HepG2 (cell line): ENCODE measurements around the gene BTN1A1. TPM values are rescaled to one million over a fixed set of nuclear protein-coding genes. Genes with fewer than 3 reads are reported as not detected.
A peak's percentile ranks its signal among the peaks of the same experiment; 100 is the strongest.

Experiments used
- HES4 ChIP-seq: sonication (generic); formaldehyde crosslinking; IDR thresholded peaks from 2 replicates; pipeline ENCODE4 v1.9.0; 2021; ENCODE audit warnings: mild to moderate bottlenecking, missing genetic modification reagents, borderline replicate concordance
- MAFK ChIP-seq, 2 experiments: IDR thresholded peaks in 1 of 2; conservative IDR thresholded peaks in 1 of 2; 2 replicates each; pipeline ENCODE4 v1.6.1; 2011; ENCODE audit warnings: improper control_type of control experiment in 2 of 2, low read length in 2 of 2
- NFIB ChIP-seq: sonication (generic); formaldehyde crosslinking; IDR thresholded peaks from 2 replicates; pipeline ENCODE4 v1.9.0; 2021; ENCODE audit warnings: missing genetic modification reagents, mild to moderate bottlenecking, borderline replicate concordance
- PHF21A ChIP-seq: sonication (generic); formaldehyde crosslinking; IDR thresholded peaks from 2 replicates; pipeline ENCODE4 v1.5.0; 2020; ENCODE audit warnings: mild to moderate bottlenecking, missing genetic modification reagents
- PPARG ChIP-seq: conservative IDR thresholded peaks from 2 replicates; pipeline ENCODE4 v1.6.1; 2016; ENCODE audit warnings: missing biosample characterization, missing genetic modification reagents
- TAF15 ChIP-seq: fragments of 200-400 bp; formaldehyde crosslinking; IDR thresholded peaks from one replicate; pipeline ENCODE4 v1.6.1; 2018; ENCODE audit warnings: mild to moderate bottlenecking, low read depth, low read length; ENCODE audit not compliant: poor library complexity, severe bottlenecking
- TRIM24 ChIP-seq: sonication (generic); formaldehyde crosslinking; IDR thresholded peaks from 2 replicates; pipeline ENCODE4 v1.8.0; 2022; ENCODE audit warnings: mild to moderate bottlenecking, missing genetic modification reagents
- ZNF101 ChIP-seq: sonication (generic); formaldehyde crosslinking; IDR thresholded peaks from 2 replicates; pipeline ENCODE4 v1.4.0; 2020; ENCODE audit warnings: mild to moderate bottlenecking, low read depth, missing genetic modification reagents, borderline replicate concordance
- ZNF143 ChIP-seq: sonication (generic); formaldehyde crosslinking; IDR thresholded peaks from 2 replicates; pipeline ENCODE4 v1.4.0; 2020; ENCODE audit warnings: missing genetic modification reagents
- ZNF546 ChIP-seq: sonication (generic); formaldehyde crosslinking; conservative IDR thresholded peaks from 2 replicates; pipeline ENCODE4 v1.8.1; 2023; ENCODE audit warnings: mild to moderate bottlenecking, missing genetic modification reagents
- ZNF619 ChIP-seq: sonication (generic); formaldehyde crosslinking; IDR thresholded peaks from 2 replicates; pipeline ENCODE4 v1.4.0; 2020; ENCODE audit warnings: mild to moderate bottlenecking, missing genetic modification reagents
- polyA plus RNA-seq, 8 experiments: library from polyadenylated mRNA; depleted of rRNA in 3 of 8; stranded (reverse) in 7 of 8; unstranded in 1 of 8; fragments of >200 nt; fragmentation: Illumina TruSeq in 4 of 8; extraction: Trizol in 4 of 8; gene quantifications; 2 replicates each; pipeline versions ENCODE4 v1.2.1 to v1.2.3, GENCODE V29; 2011 to 2016; ENCODE audit warnings: low read depth in 4 of 8, missing spikeins in 1 of 8, mixed read lengths in 1 of 8; ENCODE audit not compliant: insufficient read depth in 1 of 8
- total RNA-seq, 5 experiments: library from RNA; depleted of rRNA; stranded (reverse); fragments of >200 nt; fragmentation: Illumina TruSeq; extraction: Trizol; gene quantifications; 2 replicates each; pipeline ENCODE4 v1.2.3, GENCODE V29; 2016; ENCODE audit warnings: low read depth in 1 of 5
- TF ChIP-seq, protein P1 (sequence below): sonication (generic); formaldehyde crosslinking; IDR thresholded peaks from 2 replicates; pipeline ENCODE4 v1.4.0; 2020; ENCODE audit warnings: mild to moderate bottlenecking, missing genetic modification reagents
- TF ChIP-seq, protein P2 (sequence below): IDR thresholded peaks from 2 replicates; pipeline ENCODE4 v1.6.1; 2016; ENCODE audit warnings: low read depth, borderline replicate concordance
- TF ChIP-seq, protein P3 (sequence below): sonication (generic); formaldehyde crosslinking; IDR thresholded peaks from 2 replicates; pipeline ENCODE4 v1.4.0; 2020; ENCODE audit warnings: missing genetic modification reagents, low read depth, mild to moderate bottlenecking, borderline replicate concordance
- TF ChIP-seq, protein P4 (sequence below): sonication (generic); formaldehyde crosslinking; IDR thresholded peaks from 2 replicates; pipeline ENCODE4 v1.4.0; 2020; ENCODE audit warnings: missing genetic modification reagents, mild to moderate bottlenecking, borderline replicate concordance
- TF ChIP-seq, protein P5 (sequence below): sonication (generic); formaldehyde crosslinking; IDR thresholded peaks from 2 replicates; pipeline ENCODE4 v1.9.0; 2021; ENCODE audit warnings: missing genetic modification reagents, borderline replicate concordance

Gene BTN1A1
- total and polyA plus RNA-seq, 2 of the 13 experiments (the other 11 are each of a cell fraction or from before 2014, with no cell fraction given): 0.04 TPM; not detected in 1

DNA sequence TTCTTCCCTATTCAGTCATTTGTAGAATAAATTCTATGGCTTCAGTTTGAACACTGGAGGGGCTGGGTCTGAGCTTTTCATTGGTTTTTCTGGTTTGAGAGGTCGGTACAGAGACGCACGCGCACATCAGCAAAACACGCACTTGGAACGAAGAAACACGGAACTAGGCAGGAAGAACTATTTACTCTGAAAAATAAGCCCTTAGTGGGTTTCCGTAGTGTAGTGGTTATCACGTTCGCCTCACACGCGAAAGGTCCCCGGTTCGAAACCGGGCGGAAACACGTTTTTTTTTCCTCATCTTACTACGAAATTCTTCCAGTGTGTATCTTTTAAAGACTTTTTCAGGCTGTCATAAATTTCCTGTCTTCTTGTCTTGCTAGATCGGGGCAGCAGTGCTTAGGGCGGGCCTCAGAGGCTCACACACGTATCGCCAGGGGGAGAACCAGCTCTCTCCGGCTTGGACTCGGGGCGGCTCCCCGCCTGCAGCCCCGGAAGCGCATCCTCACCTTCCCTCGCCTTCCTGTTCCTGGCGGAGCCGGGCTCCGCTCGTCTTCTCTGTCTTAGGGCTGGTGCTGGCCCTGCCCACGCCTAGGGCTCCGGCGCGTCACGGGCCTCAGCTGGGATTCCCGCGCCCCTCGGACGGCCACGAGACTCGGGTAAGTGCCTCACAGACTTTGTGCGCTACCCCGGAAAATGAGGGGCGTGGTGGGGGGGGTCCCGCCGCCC, 37.9 kb downstream of the BTN1A1 start, which contains the start of gene HMGN4 (continued):
- TF ChIP-seq, protein P1, sequence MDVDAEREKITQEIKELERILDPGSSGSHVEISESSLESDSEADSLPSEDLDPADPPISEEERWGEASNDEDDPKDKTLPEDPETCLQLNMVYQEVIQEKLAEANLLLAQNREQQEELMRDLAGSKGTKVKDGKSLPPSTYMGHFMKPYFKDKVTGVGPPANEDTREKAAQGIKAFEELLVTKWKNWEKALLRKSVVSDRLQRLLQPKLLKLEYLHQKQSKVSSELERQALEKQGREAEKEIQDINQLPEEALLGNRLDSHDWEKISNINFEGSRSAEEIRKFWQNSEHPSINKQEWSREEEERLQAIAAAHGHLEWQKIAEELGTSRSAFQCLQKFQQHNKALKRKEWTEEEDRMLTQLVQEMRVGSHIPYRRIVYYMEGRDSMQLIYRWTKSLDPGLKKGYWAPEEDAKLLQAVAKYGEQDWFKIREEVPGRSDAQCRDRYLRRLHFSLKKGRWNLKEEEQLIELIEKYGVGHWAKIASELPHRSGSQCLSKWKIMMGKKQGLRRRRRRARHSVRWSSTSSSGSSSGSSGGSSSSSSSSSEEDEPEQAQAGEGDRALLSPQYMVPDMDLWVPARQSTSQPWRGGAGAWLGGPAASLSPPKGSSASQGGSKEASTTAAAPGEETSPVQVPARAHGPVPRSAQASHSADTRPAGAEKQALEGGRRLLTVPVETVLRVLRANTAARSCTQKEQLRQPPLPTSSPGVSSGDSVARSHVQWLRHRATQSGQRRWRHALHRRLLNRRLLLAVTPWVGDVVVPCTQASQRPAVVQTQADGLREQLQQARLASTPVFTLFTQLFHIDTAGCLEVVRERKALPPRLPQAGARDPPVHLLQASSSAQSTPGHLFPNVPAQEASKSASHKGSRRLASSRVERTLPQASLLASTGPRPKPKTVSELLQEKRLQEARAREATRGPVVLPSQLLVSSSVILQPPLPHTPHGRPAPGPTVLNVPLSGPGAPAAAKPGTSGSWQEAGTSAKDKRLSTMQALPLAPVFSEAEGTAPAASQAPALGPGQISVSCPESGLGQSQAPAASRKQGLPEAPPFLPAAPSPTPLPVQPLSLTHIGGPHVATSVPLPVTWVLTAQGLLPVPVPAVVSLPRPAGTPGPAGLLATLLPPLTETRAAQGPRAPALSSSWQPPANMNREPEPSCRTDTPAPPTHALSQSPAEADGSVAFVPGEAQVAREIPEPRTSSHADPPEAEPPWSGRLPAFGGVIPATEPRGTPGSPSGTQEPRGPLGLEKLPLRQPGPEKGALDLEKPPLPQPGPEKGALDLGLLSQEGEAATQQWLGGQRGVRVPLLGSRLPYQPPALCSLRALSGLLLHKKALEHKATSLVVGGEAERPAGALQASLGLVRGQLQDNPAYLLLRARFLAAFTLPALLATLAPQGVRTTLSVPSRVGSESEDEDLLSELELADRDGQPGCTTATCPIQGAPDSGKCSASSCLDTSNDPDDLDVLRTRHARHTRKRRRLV (CRISPR knock-in tag): peak; percentile 59; the same call in 1 of the 2 replicates
- TF ChIP-seq TRIM24 (CRISPR knock-in tag): no peak
- TF ChIP-seq, protein P2, sequence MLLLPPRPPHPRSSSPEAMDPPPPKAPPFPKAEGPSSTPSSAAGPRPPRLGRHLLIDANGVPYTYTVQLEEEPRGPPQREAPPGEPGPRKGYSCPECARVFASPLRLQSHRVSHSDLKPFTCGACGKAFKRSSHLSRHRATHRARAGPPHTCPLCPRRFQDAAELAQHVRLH (CRISPR knock-in tag): no peak
- TF ChIP-seq, protein P3, sequence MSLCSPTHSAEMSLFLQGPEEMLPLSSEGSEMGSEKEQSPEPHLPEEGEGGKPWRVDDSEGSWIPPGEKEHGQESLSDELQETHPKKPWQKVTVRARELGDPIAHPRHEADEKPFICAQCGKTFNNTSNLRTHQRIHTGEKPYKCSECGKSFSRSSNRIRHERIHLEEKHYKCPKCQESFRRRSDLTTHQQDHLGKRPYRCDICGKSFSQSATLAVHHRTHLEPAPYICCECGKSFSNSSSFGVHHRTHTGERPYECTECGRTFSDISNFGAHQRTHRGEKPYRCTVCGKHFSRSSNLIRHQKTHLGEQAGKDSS: no peak
- no peak; the same call in 1 of the 2 replicates for TF ChIP-seq PHF21A (CRISPR knock-in tag)
- no peak; a peak in 1 of 4 replicates for TF ChIP-seq MAFK (conservative IDR thresholded peaks at IDR 0.05 in 1 of 2, IDR thresholded peaks at IDR 0.05 in 1 of 2; ENCODE audit: low read length in 2 of 2)
- 0 out of 2 replicates have a peak, but pooled peaks have one; percentile 26 for TF ChIP-seq ZNF143 (CRISPR knock-in tag)
- TF ChIP-seq HES4 (CRISPR knock-in tag): no peak; the same call in 1 of the 2 replicates
- TF ChIP-seq, protein P4, sequence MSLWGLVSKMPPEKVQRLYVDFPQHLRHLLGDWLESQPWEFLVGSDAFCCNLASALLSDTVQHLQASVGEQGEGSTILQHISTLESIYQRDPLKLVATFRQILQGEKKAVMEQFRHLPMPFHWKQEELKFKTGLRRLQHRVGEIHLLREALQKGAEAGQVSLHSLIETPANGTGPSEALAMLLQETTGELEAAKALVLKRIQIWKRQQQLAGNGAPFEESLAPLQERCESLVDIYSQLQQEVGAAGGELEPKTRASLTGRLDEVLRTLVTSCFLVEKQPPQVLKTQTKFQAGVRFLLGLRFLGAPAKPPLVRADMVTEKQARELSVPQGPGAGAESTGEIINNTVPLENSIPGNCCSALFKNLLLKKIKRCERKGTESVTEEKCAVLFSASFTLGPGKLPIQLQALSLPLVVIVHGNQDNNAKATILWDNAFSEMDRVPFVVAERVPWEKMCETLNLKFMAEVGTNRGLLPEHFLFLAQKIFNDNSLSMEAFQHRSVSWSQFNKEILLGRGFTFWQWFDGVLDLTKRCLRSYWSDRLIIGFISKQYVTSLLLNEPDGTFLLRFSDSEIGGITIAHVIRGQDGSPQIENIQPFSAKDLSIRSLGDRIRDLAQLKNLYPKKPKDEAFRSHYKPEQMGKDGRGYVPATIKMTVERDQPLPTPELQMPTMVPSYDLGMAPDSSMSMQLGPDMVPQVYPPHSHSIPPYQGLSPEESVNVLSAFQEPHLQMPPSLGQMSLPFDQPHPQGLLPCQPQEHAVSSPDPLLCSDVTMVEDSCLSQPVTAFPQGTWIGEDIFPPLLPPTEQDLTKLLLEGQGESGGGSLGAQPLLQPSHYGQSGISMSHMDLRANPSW: no peak; the same call in 1 of the 2 replicates
- TF ChIP-seq, protein P5, sequence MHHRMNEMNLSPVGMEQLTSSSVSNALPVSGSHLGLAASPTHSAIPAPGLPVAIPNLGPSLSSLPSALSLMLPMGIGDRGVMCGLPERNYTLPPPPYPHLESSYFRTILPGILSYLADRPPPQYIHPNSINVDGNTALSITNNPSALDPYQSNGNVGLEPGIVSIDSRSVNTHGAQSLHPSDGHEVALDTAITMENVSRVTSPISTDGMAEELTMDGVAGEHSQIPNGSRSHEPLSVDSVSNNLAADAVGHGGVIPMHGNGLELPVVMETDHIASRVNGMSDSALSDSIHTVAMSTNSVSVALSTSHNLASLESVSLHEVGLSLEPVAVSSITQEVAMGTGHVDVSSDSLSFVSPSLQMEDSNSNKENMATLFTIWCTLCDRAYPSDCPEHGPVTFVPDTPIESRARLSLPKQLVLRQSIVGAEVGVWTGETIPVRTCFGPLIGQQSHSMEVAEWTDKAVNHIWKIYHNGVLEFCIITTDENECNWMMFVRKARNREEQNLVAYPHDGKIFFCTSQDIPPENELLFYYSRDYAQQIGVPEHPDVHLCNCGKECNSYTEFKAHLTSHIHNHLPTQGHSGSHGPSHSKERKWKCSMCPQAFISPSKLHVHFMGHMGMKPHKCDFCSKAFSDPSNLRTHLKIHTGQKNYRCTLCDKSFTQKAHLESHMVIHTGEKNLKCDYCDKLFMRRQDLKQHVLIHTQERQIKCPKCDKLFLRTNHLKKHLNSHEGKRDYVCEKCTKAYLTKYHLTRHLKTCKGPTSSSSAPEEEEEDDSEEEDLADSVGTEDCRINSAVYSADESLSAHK: 0 out of 2 replicates have a peak, but pooled peaks have one; percentile 26
- 0 out of 2 replicates have a peak, but pooled peaks have one; percentile 20 for TF ChIP-seq ZNF101 (CRISPR knock-in tag)
- peak; percentile 65 for TF ChIP-seq TAF15
- TF ChIP-seq PPARG (CRISPR knock-in tag): no peak; the same call in 1 of the 2 replicates
- peak; percentile 57; the same call in 1 of the 2 replicates for TF ChIP-seq ZNF619
- no peak for TF ChIP-seq NFIB (CRISPR knock-in tag)
- peak; percentile 93 for TF ChIP-seq ZNF546
